Osteoblast (primary cell): ENCODE data around the gene GPR63. TPM values are rescaled to one million over a fixed set of nuclear protein-coding genes. Genes with fewer than 3 reads are reported as not detected.

ENCODE experiments used
- DNase-seq: peaks from one replicate; pipeline ENCODE4 v3.0.0; 2011; ENCODE audit warnings: low spot score, mixed read lengths; ENCODE audit not compliant: insufficient read length; ENCODE audit errors: missing footprints
- H2AFZ ChIP-seq: 2 replicates; pipeline ENCODE4 v1.6.0; 2011; ENCODE audit warnings: mild to moderate bottlenecking, low read length
- H3K27ac ChIP-seq: 2 replicates; pipeline ENCODE4 v1.5.1; 2011; ENCODE audit warnings: mild to moderate bottlenecking, low read depth, low read length, moderate library complexity
- H3K27me3 ChIP-seq: 2 replicates; pipeline ENCODE4 v1.6.0; 2012; ENCODE audit warnings: mild to moderate bottlenecking, control low read depth, inconsistent platforms, low read length, moderate library complexity; ENCODE audit not compliant: insufficient read depth
- H3K36me3 ChIP-seq: 2 replicates; pipeline ENCODE4 v1.5.1; 2011; ENCODE audit warnings: mild to moderate bottlenecking, low read length, control low read depth, moderate library complexity; ENCODE audit not compliant: insufficient read depth
- H3K4me1 ChIP-seq: 2 replicates; pipeline ENCODE4 v1.5.1; 2011; ENCODE audit warnings: mild to moderate bottlenecking, low read length, control low read depth, moderate library complexity; ENCODE audit not compliant: insufficient read depth
- H3K4me2 ChIP-seq: 2 replicates; pipeline ENCODE4 v1.6.0; 2011; ENCODE audit warnings: mild to moderate bottlenecking, low read length; ENCODE audit not compliant: insufficient read depth
- H3K4me3 ChIP-seq: fragments of 200-600 bp; sonication (generic); 3 replicates; pipeline ENCODE4 v1.5.1; 2012; ENCODE audit warnings: mild to moderate bottlenecking, low read length, inconsistent platforms; ENCODE audit not compliant: insufficient read depth
- H3K79me2 ChIP-seq: 2 replicates; pipeline ENCODE4 v1.6.0; 2012; ENCODE audit warnings: mild to moderate bottlenecking, low read length, control low read depth, inconsistent platforms; ENCODE audit not compliant: insufficient read depth
- H3K9me3 ChIP-seq: 2 replicates; pipeline ENCODE4 v1.5.1; 2011; ENCODE audit warnings: low read depth, low read length, control low read depth
- H4K20me1 ChIP-seq: 2 replicates; pipeline ENCODE4 v1.6.0; 2012; ENCODE audit warnings: mild to moderate bottlenecking, low read length, control low read depth; ENCODE audit not compliant: insufficient read depth
- total RNA-seq: library from RNA; depleted of rRNA; stranded (reverse); fragments of >200 nt; gene quantifications from 2 replicates; pipeline ENCODE4 v1.2.3, GENCODE V29; 2012
- TF ChIP-seq, protein P1 (sequence below): IDR thresholded peaks from 2 replicates; pipeline ENCODE4 v1.5.1; 2011; ENCODE audit warnings: mild to moderate bottlenecking, low read depth, low read length, moderate library complexity; ENCODE audit errors: extremely low read depth

The GPR63 gene
- total RNA-seq, 1 donor = under 0.01 TPM

DNA sequence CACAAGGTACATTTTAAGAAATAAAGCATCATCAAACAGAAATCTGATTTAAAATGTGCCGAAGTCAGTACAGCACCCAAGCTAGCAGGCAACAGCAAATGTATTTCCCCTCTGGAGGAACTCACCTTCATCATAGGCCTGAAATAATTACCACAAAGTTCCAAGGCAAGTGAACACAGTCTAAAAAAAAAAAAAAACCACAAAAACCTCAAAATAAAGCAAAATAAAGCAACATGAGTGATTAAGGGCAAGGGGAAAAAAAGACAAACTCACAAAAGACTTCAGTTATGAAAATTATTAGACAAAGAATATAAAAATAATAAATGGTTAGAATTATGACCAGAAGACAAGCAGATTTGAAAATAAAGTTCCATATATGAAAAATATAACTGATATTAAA is 10.4 kb downstream of the GPR63 start:
- H3K4me1 ChIP-seq = no peaks in the 10 kb centered on the region
- H3K27me3 ChIP-seq = no peaks in the 10 kb centered on the region
- TF ChIP-seq, protein P1, sequence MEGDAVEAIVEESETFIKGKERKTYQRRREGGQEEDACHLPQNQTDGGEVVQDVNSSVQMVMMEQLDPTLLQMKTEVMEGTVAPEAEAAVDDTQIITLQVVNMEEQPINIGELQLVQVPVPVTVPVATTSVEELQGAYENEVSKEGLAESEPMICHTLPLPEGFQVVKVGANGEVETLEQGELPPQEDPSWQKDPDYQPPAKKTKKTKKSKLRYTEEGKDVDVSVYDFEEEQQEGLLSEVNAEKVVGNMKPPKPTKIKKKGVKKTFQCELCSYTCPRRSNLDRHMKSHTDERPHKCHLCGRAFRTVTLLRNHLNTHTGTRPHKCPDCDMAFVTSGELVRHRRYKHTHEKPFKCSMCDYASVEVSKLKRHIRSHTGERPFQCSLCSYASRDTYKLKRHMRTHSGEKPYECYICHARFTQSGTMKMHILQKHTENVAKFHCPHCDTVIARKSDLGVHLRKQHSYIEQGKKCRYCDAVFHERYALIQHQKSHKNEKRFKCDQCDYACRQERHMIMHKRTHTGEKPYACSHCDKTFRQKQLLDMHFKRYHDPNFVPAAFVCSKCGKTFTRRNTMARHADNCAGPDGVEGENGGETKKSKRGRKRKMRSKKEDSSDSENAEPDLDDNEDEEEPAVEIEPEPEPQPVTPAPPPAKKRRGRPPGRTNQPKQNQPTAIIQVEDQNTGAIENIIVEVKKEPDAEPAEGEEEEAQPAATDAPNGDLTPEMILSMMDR = no peak

DNA sequence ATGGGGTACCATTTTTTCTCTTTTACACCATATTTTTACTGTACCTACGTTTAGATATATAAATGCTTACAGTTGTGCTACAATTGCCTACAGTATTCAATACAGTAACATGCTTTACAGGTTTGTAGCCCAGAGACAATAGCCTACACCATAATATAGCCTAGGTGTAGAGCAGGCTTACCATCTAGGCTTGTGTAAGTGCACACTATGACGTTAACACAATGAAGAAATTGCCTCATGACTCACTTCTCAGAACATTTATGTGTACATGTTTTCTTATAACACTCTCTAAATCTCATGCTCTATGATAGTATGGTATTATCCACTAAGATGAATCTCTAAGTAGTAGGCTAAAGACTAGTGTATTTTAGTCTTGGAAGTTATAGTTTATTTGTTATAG is 13.5 kb downstream of the GPR63 start:
- H3K9me3 ChIP-seq = no peaks in the 10 kb centered on the region
- H3K79me2 ChIP-seq = no peaks in the 10 kb centered on the region
- no peak for DNase-seq
- H3K4me3 ChIP-seq = no peak overlapping the region
- no peak overlapping the region for H2AFZ ChIP-seq
- TF ChIP-seq, protein P1 = no peak
- H4K20me1 ChIP-seq = no peaks in the 10 kb centered on the region
- H3K27me3 ChIP-seq = no peaks in the 10 kb centered on the region
- H3K36me3 ChIP-seq = no peaks in the 10 kb centered on the region
- no peak overlapping the region for H3K4me2 ChIP-seq
- no peaks in the 10 kb centered on the region for H3K4me1 ChIP-seq
- H3K27ac ChIP-seq = no peak overlapping the region

More for the DNA sequence above, 10.4 kb downstream of the GPR63 start:
- Histone ChIP-seq H3K4me3 (no peak overlapping the region), H2AFZ (no peak overlapping the region), H3K9me3 (no peaks in the 10 kb centered on the region), H3K79me2 (no peaks in the 10 kb centered on the region), H3K4me2 (no peak overlapping the region), H3K36me3 (no peaks in the 10 kb centered on the region), H3K27ac (no peak overlapping the region), H4K20me1 (no peaks in the 10 kb centered on the region)
- no peak for DNase-seq

DNA sequence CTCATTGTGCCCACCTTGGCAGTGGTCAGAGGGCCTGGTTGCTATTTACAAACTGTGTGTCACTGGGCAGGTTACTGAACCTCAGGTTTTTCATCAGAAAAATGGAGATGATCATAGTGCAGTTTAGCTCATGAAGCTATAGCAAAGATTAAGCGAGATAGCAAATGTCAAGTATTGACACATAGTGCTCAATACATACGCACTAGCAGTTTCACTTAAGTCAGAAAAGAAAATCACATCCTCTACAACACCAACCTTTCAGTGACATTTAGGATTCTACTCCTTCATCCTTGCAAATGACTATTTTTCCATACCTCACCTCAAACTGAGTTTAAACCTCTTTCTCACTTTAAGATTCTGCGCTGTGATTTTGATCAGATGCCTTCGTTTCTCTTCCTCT is 16.2 kb downstream of the GPR63 start:
- Histone ChIP-seq H3K4me3 (no peak overlapping the region), H3K36me3 (no peaks in the 10 kb centered on the region), H2AFZ (no peak overlapping the region), H3K27ac (no peak overlapping the region), H3K79me2 (no peaks in the 10 kb centered on the region), H3K27me3 (no peaks in the 10 kb centered on the region), H3K9me3 (no peaks in the 10 kb centered on the region), H3K4me1 (no peaks in the 10 kb centered on the region), H3K4me2 (no peak overlapping the region), H4K20me1 (no peaks in the 10 kb centered on the region)
- DNase-seq = no peak
- TF ChIP-seq, protein P1 = no peak

DNA sequence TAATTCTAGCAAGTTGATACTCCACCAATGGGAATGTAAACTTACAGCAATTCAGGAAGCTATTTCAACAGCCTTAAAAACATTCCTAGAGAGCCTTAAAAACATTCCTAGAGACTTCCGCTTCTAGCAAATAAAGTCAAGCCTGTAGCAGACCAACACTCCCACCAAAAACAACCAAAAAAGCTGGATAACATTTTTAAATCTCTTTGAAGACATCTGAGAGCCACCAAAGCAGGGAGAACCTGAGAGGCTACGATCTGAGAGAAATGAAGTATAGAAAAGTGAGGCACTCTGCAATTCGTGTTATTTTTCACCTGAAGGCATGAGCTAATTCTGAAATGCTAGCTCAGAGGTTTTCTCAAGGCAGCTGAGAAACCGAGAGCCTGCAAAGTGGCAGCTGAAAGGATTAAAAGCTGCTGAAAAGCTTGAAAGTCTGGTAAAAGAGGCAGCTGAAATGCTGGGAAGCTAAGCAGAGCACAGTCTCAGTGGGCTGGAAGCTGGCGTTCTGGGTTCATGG is 20.9 kb downstream of the GPR63 start:
- Histone ChIP-seq H4K20me1 (no peaks in the 10 kb centered on the region), H3K9me3 (no peaks in the 10 kb centered on the region), H3K27me3 (no peaks in the 10 kb centered on the region), H3K4me3 (no peak overlapping the region), H2AFZ (no peak overlapping the region), H3K79me2 (no peaks in the 10 kb centered on the region), H3K36me3 (no peaks in the 10 kb centered on the region), H3K4me2 (no peak overlapping the region), H3K27ac (no peak overlapping the region), H3K4me1 (no peaks in the 10 kb centered on the region)
- DNase-seq = no peak
- TF ChIP-seq, protein P1 = no peak
